GM23338 (cell line): ENCODE measurements around the gene NUDCD2. TPM values are rescaled to one million over a fixed set of nuclear protein-coding genes. Genes with fewer than 3 reads are reported as not detected.

Experiments
- ATAC-seq: fragments of 200-7000 bp; cut with Tn5 transposase; 3 replicates; pipeline ENCODE4 v1.9.1; 2020
- DNase-seq: peaks from one replicate; pipeline ENCODE4 v3.0.0-alpha.2; 2015; ENCODE audit warnings: low spot score
- H2AFZ ChIP-seq: fragments of 200-600 bp; sonication (generic); 2 replicates; pipeline ENCODE4 v1.8.0; 2016; ENCODE audit warnings: antibody characterized with exemption, mild to moderate bottlenecking, moderate library complexity
- H3F3A ChIP-seq: fragments of 200-600 bp; sonication (generic); replicated peaks from 2 replicates; pipeline ENCODE4 v1.8.0; 2017; ENCODE audit warnings: antibody characterized with exemption, mixed run types, low read depth
- H3K27ac ChIP-seq: fragments of 200-600 bp; sonication (generic); 2 replicates; pipeline ENCODE4 v1.6.1; 2016; ENCODE audit warnings: low read depth
- H3K27me3 ChIP-seq: fragments of 200-600 bp; sonication (generic); 2 replicates; pipeline ENCODE4 v1.8.0; 2016; ENCODE audit warnings: mild to moderate bottlenecking, mixed run types, moderate library complexity; ENCODE audit not compliant: insufficient read depth
- H3K36me3 ChIP-seq: fragments of 200-600 bp; sonication (generic); 2 replicates; pipeline ENCODE4 v1.8.0; 2016; ENCODE audit warnings: mild to moderate bottlenecking; ENCODE audit not compliant: insufficient read depth
- H3K4me1 ChIP-seq: fragments of 200-600 bp; sonication (generic); 2 replicates; pipeline ENCODE4 v1.8.0; 2016; ENCODE audit warnings: mild to moderate bottlenecking, moderate library complexity; ENCODE audit not compliant: insufficient read depth
- H3K4me2 ChIP-seq: fragments of 200-600 bp; sonication (generic); 2 replicates; pipeline ENCODE4 v1.7.1; 2017; ENCODE audit warnings: mixed run types
- H3K4me3 ChIP-seq: fragments of 200-600 bp; sonication (generic); 2 replicates; pipeline ENCODE4 v1.6.1; 2016; ENCODE audit warnings: mixed run types
- H3K79me2 ChIP-seq: fragments of 200-600 bp; sonication (generic); replicated peaks from 2 replicates; pipeline ENCODE4 v1.8.0; 2017; ENCODE audit warnings: mild to moderate bottlenecking; ENCODE audit not compliant: insufficient read depth
- H3K9me2 ChIP-seq: fragments of 200-600 bp; sonication (generic); 2 replicates; pipeline ENCODE4 v1.8.0; 2017; ENCODE audit not compliant: insufficient read depth
- H4K20me1 ChIP-seq: fragments of 200-600 bp; sonication (generic); replicated peaks from 2 replicates; pipeline ENCODE4 v1.8.0; 2017; ENCODE audit warnings: mild to moderate bottlenecking; ENCODE audit not compliant: insufficient read depth
- H3K27ac Mint-ChIP-seq: 2 replicates; pipeline ENCODE4 v1.8.0; 2020; ENCODE audit warnings: inconsistent platforms, mild to moderate bottlenecking, moderate library complexity, mixed read lengths
- H3K27me3 Mint-ChIP-seq: 3 replicates; pipeline ENCODE4 v1.8.0; 2022; ENCODE audit warnings: low read depth, mild to moderate bottlenecking, moderate library complexity, mixed read lengths, inconsistent platforms; ENCODE audit not compliant: insufficient read depth, poor library complexity
- H3K36me3 Mint-ChIP-seq: 3 replicates; pipeline ENCODE4 v1.8.0; 2021; ENCODE audit warnings: low read depth, mild to moderate bottlenecking, inconsistent platforms, moderate library complexity, mixed read lengths
- H3K4me1 Mint-ChIP-seq: 3 replicates; pipeline ENCODE4 v1.8.0; 2020; ENCODE audit warnings: mild to moderate bottlenecking, inconsistent platforms, mixed read lengths
- H3K4me3 Mint-ChIP-seq: 3 replicates; pipeline ENCODE4 v1.8.0; 2021; ENCODE audit warnings: moderate library complexity, mild to moderate bottlenecking, inconsistent platforms, mixed read lengths
- H3K9me3 Mint-ChIP-seq: 3 replicates; pipeline ENCODE4 v1.8.0; 2020; ENCODE audit warnings: moderate library complexity, mild to moderate bottlenecking, inconsistent platforms, mixed read lengths
- CREB1 ChIP-seq: fragments of 250-450 bp; sonication (Bioruptor Pico); IDR thresholded peaks from 2 replicates; pipeline ENCODE4 v1.5.0; 2020; ENCODE audit warnings: low read depth, mild to moderate bottlenecking, moderate library complexity
- CTCF ChIP-seq, 2 experiments: fragments of 200-600 bp in 1 of 2; sonication (generic) in 1 of 2; conservative IDR thresholded peaks; 2 replicates each; pipeline versions ENCODE4 v1.5.1 to v1.6.1; 2016 to 2017; ENCODE audit warnings: antibody characterized with exemption in 2 of 2, low read depth in 2 of 2, mild to moderate bottlenecking in 2 of 2, moderate library complexity in 1 of 2
- EZH2 ChIP-seq: fragments of 200-600 bp; sonication (generic); IDR thresholded peaks from one replicate; pipeline ENCODE4 v1.8.0; 2017; ENCODE audit warnings: antibody characterized with exemption, mild to moderate bottlenecking, low read depth; ENCODE audit not compliant: unreplicated experiment
- JUNB ChIP-seq: IDR thresholded peaks from one replicate; pipeline ENCODE4 v1.6.1; 2016; ENCODE audit warnings: antibody characterized with exemption; ENCODE audit not compliant: unreplicated experiment
- NANOG ChIP-seq: IDR thresholded peaks from 2 replicates; pipeline ENCODE4 v1.6.1; 2016; ENCODE audit warnings: antibody characterized with exemption, borderline replicate concordance
- POLR2AphosphoS5 ChIP-seq: IDR thresholded peaks from 2 replicates; pipeline ENCODE4 v1.6.1; 2016; ENCODE audit warnings: antibody characterized with exemption, low read depth
- STAT1 ChIP-seq: IDR thresholded peaks from one replicate; pipeline ENCODE4 v1.6.1; 2016; ENCODE audit warnings: antibody characterized with exemption; ENCODE audit not compliant: unreplicated experiment
- ZNF114 ChIP-seq: fragments of 250-450 bp; sonication (Bioruptor Pico); IDR thresholded peaks from 2 replicates; pipeline ENCODE4 v1.5.0; 2020; ENCODE audit warnings: mild to moderate bottlenecking, moderate library complexity
- ZNF331 ChIP-seq: fragments of 250-450 bp; sonication (Bioruptor Pico); IDR thresholded peaks from 2 replicates; pipeline ENCODE4 v1.5.0; 2020; ENCODE audit warnings: low read depth, mild to moderate bottlenecking, moderate library complexity
- ZNF462 ChIP-seq: fragments of 250-450 bp; sonication (Bioruptor Pico); IDR thresholded peaks from 2 replicates; pipeline ENCODE4 v1.5.0; 2020; ENCODE audit warnings: mild to moderate bottlenecking, moderate library complexity
- polyA plus RNA-seq: library from polyadenylated mRNA; unstranded; fragments of >200 nt; fragmentation: Nextera tagmentation; extraction: Ambion mirVana; gene quantifications from 2 replicates; pipeline ENCODE4 v1.2.1, GENCODE V29; 2016
- total RNA-seq: library from RNA; depleted of rRNA; stranded (reverse); fragments of >200 nt; shearing (Covaris generic); gene quantifications from 2 replicates; pipeline ENCODE4 v1.2.3, GENCODE V29; 2014
- TF ChIP-seq, protein P1 (sequence below): IDR thresholded peaks from one replicate; pipeline ENCODE4 v1.6.1; 2018; ENCODE audit warnings: antibody characterized with exemption; ENCODE audit not compliant: unreplicated experiment

NUDCD2 gene
- total and polyA plus RNA-seq, 2 experiments from 2014 or later = 23.2 to 123 TPM

DNA sequence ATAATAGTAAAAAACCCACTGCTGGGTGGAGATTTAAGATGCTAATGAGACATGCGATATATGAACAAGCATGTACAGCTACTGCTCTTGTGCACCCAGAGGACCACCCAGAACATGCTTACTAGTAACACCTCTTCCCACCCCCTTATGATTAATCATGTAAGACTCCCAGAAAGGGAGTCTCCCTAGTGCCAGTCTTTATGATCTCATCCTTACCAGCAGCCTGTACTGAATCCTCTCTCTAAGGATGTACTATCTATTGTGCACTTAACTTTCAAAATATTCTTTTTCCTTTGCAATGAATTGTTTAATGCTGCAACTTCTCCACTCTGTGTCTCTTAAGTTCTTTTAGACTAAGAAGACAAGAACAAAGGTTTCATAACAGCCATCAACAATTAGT, 36.4 kb upstream of the NUDCD2 start (continued):
- TF ChIP-seq ZNF331 (CRISPR knock-in tag) (no peak), POLR2AphosphoS5 (no peak), EZH2 (no peak), STAT1 (no peak), ZNF114 (CRISPR knock-in tag) (no peak), NANOG (no peak)
- TF ChIP-seq, protein P1, sequence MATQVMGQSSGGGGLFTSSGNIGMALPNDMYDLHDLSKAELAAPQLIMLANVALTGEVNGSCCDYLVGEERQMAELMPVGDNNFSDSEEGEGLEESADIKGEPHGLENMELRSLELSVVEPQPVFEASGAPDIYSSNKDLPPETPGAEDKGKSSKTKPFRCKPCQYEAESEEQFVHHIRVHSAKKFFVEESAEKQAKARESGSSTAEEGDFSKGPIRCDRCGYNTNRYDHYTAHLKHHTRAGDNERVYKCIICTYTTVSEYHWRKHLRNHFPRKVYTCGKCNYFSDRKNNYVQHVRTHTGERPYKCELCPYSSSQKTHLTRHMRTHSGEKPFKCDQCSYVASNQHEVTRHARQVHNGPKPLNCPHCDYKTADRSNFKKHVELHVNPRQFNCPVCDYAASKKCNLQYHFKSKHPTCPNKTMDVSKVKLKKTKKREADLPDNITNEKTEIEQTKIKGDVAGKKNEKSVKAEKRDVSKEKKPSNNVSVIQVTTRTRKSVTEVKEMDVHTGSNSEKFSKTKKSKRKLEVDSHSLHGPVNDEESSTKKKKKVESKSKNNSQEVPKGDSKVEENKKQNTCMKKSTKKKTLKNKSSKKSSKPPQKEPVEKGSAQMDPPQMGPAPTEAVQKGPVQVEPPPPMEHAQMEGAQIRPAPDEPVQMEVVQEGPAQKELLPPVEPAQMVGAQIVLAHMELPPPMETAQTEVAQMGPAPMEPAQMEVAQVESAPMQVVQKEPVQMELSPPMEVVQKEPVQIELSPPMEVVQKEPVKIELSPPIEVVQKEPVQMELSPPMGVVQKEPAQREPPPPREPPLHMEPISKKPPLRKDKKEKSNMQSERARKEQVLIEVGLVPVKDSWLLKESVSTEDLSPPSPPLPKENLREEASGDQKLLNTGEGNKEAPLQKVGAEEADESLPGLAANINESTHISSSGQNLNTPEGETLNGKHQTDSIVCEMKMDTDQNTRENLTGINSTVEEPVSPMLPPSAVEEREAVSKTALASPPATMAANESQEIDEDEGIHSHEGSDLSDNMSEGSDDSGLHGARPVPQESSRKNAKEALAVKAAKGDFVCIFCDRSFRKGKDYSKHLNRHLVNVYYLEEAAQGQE = no peak

GRCh38 chr5:163489745-163490075, 29.8 kb upstream of the NUDCD2 start:
- H3K27me3 ChIP-seq = no peaks in the 10 kb centered on the region
- H3K4me2 ChIP-seq = no peak overlapping the region
- 0 out of 2 replicates have a peak, but pooled peaks cover 5% of the 10 kb centered on the region for H3K4me1 ChIP-seq
- peaks cover 53% of the 10 kb centered on the region for H3K36me3 ChIP-seq
- no peaks in the 10 kb centered on the region for H3F3A ChIP-seq
- no peaks in the 10 kb centered on the region; the same call in 1 of the 2 replicates for H3K79me2 ChIP-seq
- Mint-ChIP-seq H3K9me3 (peaks cover 23% of the 10 kb centered on the region), H3K27ac (no peak overlapping the region), H3K27me3 (no peaks in the 10 kb centered on the region), H3K4me3 (no peak overlapping the region), H3K36me3 (peaks cover 79% of the 10 kb centered on the region), H3K4me1 (peaks cover 3% of the 10 kb centered on the region; the same call in 1 of the 3 replicates)
- ATAC-seq = no peak
- H3K27ac ChIP-seq = no peak overlapping the region
- H4K20me1 ChIP-seq = no peaks in the 10 kb centered on the region
- H3K9me2 ChIP-seq = no peaks in the 10 kb centered on the region
- H3K4me3 ChIP-seq = no peak overlapping the region
- H2AFZ ChIP-seq = no peak overlapping the region
- no peak for DNase-seq
- TF ChIP-seq EZH2 = no peak
- no peak for TF ChIP-seq CTCF (conservative IDR thresholded peaks at IDR 0.05; ENCODE audit: low read depth in 2 of 2)
- no peak for TF ChIP-seq ZNF462 (CRISPR knock-in tag)
- no peak for TF ChIP-seq POLR2AphosphoS5
- TF ChIP-seq CREB1 (CRISPR knock-in tag) = no peak
- no peak for TF ChIP-seq ZNF114 (CRISPR knock-in tag)
- TF ChIP-seq JUNB = no peak
- no peak for TF ChIP-seq NANOG
